Skin epidermis (tissue), 12 donors: Measurements from ENCODE around the gene TAOK1.

Experiments
- H3K27ac ChIP-seq, 21 experiments: fragments of 200-600 bp; sonication (generic) in 11 of 21; one replicate each; pipeline ENCODE4 v1.5.0; 2020; ENCODE audit warnings: mild to moderate bottlenecking in 3 of 21, inconsistent platforms in 2 of 21, moderate library complexity in 2 of 21
- H3K4me3 ChIP-seq, 7 experiments: fragments of 200-600 bp; sonication (generic) in 2 of 7; one replicate each; pipeline ENCODE4 v1.5.0; 2020; ENCODE audit warnings: inconsistent platforms in 2 of 7, mild to moderate bottlenecking in 2 of 7, moderate library complexity in 1 of 7

Gene TAOK1

GRCh38 chr17:29577001-29577370 is 186.8 kb downstream of the TAOK1 start:
- no peak overlapping the region for H3K4me3 ChIP-seq
- H3K27ac ChIP-seq = peak overlapping the region in 7 of 21 experiments; percentile 0 to 54 (median 17)

- no peak overlapping the region for H3K4me3 ChIP-seq
- peak overlapping the region in 9 of 21 experiments; percentile 0 to 54 (median 17) for H3K27ac ChIP-seq
These were observed 187.4 kb downstream of the TAOK1 start for GRCh38 chr17:29577385-29578211.

- Histone ChIP-seq H3K27ac (peak overlapping the region in 1 of 21 experiments; percentile 6), H3K4me3 (no peak overlapping the region)
These were observed 188.7 kb downstream of the TAOK1 start for GRCh38 chr17:29578626-29579485.

DNA sequence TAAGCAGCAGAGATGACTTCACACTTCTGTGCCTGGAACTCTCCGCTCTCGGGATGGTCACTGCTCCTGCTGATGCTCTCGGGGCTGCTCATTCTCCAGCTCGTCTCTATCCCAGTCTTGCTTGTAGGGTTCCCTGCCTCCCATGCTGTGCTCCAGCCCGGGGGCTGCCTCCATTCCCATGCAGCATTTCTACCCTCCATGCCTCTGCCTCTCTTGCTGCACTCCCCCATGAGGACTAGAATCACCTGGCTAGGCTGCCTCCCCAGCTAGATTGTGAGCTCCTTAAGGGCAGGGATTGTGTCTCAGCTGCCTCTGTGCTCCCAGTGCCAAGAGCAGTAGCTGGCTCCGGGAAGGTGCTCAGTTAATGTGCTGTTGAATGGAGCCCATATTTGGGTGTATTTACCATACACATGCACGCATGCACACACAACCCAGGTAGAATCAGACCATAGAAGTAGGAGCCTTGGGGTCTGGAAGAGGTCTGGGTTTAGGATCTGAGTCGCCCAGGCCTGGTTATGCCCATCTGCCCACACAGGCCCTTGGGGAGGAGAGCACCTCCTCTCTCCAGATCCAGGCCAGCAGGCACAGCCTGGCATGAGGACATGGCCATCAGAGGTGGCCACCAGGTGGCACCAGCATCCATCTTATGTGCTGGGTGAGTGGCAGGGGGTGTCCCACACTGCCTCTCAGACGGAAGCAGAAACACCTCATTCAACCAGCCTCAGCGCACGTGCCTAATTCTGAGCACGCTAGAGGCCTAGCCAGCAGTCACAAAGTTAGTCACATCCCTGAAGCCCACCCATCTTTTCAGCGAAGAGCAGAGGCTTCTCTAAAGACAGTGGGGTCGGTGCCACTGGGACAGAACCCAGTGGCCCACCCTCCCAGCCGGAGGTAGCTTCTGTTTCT is 190.0 kb downstream of the TAOK1 start:
- H3K4me3 ChIP-seq = no peak overlapping the region
- peak overlapping the region in 1 of 21 experiments; percentile 29 for H3K27ac ChIP-seq

GRCh38 chr17:29581583-29582253 is 191.6 kb downstream of the TAOK1 start:
- no peak overlapping the region for H3K4me3 ChIP-seq

GRCh38 chr17:29582254-29582765 is 192.1 kb downstream of the TAOK1 start:
- H3K4me3 ChIP-seq = no peak overlapping the region
- H3K27ac ChIP-seq = peak overlapping the region in 1 of 21 experiments; percentile 16

More at GRCh38 chr17:29581583-29582253, 191.6 kb downstream of the TAOK1 start:
- peak overlapping the region in 5 of 21 experiments; percentile 5 to 39 (median 22) for H3K27ac ChIP-seq

DNA sequence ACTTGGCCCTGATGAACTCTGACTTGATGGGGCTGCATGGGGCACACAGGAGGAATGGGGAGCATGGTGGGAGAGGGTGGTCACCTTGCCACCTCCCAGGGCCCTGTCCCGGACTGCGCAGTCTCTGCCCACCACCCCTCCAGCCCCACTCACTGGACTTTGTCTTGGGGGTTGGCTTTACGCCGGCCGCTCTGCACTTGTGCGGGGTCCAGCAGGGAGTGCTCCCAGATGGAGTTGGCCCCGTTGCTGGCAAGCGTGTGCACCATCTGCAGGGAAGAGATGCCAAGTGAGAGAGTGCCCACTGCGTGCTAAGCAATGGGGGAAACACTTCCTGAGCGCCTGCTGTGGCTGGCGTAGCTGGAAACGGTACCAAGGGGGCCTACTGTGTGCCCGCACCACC is 192.6 kb downstream of the TAOK1 start:
- no peak overlapping the region for H3K27ac ChIP-seq
- no peak overlapping the region for H3K4me3 ChIP-seq

DNA sequence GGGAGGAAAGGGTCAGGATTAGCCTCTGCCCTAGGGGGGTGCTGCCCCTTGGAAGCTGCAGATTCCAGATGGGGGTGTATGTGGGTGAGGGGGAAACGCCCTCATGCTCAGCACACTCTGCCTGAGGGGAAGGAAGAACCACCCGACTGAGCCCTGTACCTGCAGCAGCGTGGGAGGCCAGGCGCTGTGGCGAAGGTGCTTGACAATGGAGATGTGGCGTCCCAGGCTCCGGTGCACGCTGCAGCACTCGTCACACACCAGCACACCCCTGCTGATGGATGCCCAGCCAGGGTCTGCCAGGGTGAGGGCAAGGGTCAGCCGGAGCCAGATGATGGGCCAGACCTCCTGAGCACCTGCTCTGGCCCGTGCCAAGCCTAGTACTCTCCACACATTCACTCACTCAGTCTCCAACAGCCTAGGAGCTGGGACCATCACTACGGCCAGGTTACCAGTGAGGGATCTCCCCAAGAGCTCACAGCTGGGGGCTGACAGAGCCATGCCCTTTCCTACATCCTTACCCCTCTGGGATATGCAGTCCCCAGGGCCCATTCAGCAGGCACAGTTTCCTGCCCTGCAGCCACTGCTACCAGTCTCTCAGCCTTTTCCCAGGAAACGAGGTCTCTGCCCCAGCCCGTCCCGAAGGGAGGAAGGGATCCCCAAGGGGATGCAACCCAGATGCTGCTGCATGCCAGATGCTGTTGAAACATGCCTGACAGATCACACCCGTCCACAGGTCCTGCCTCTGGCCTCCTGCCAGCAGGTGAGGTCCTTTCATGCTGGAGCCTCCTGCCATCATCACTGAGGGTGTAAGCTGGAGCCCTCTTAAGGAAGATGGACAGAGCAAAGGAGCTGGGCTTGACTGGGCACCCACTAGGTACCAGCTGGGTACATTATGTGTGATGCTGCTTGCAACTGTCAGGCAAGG is 193.4 kb downstream of the TAOK1 start:
- H3K27ac ChIP-seq = peak overlapping the region in 13 of 21 experiments; percentile 1 to 75 (median 51)
- H3K4me3 ChIP-seq = no peak overlapping the region

GRCh38 chr17:29584452-29585079 is 194.4 kb downstream of the TAOK1 start:
- peak overlapping the region in 19 of 21 experiments; percentile 3 to 75 (median 59) for H3K27ac ChIP-seq
- no peak overlapping the region for H3K4me3 ChIP-seq

GRCh38 chr17:29585080-29585751 is 195.1 kb downstream of the TAOK1 start:
- peak overlapping the region in 2 of 7 experiments; percentile 3 to 8 for H3K4me3 ChIP-seq
- H3K27ac ChIP-seq = peak overlapping the region in 18 of 21 experiments; percentile 3 to 75 (median 59)

DNA sequence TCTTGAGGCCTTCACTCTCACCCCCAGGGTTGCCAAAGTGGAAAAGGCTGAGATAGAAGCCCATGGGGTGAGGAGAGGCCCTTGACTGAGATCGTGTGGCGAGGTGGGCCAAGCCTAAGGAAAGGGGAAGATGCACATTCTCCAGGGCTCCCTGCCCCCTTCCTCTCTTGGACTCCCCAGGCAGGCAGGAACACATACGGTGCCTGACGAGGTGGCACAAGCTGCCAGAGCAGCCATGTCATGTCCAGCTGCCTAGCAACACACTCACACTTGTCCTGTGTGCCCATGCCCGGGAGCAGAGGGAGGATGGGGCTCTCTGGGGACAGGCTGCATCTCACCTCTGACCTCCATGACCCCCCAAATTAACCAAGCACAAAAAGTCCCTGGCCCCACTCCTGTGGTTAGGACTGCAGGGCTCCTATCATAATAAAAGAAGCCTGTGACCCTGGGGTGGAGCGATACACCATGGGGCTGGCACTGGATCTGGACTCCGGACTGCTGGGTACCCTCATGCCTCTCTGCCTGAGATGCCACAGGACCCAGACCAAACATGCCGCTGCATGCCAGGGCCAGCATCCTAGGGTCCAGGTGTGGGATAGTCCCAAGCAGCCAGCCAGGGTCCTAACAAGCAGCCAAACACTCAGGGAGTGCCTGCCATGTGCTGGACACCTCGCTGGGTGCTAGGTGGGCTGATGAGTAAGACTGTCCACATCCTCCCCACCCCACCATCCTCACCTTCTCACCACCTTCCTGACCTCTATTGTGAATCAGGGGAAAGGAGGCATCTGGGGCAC is 196.7 kb downstream of the TAOK1 start:
- Histone ChIP-seq H3K4me3 (no peak overlapping the region), H3K27ac (peak overlapping the region in 12 of 21 experiments; percentile 0 to 88 (median 78))

- peak overlapping the region in 14 of 21 experiments; percentile 43 to 88 (median 80) for H3K27ac ChIP-seq
- H3K4me3 ChIP-seq = peak overlapping the region in 4 of 7 experiments; percentile 50 to 80 (median 75)
These were observed 197.4 kb downstream of the TAOK1 start for GRCh38 chr17:29587591-29587990.

DNA sequence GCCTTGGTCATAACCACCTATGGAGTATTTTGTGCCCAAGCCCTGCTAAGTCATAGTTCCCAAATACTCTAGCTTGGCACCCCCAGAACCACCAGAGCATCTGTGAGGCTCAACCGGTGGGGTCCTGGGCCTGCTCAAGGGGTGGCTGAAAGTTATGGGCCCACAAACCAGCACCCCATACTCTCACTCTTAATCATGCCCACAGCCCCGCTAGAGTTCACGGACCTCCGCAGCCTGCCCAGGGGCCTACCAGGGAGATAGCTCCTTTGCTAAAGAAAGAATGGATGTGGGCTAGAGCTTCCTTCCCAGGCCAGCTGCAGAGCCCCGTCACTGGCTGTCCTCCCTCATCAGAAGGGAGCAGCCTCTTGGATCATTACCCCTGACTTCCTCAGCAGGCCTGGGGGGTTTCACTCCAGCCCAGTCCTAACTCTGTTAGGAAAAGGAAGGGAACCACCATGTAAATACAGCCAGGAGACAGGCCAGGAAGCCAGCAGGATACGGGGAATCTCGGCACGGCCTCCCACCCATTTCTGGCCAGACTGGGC is 197.9 kb downstream of the TAOK1 start:
- H3K27ac ChIP-seq = peak overlapping the region in 20 of 21 experiments; percentile 12 to 88 (median 80)

GRCh38 chr17:29588562-29589411 is 198.6 kb downstream of the TAOK1 start:
- peak overlapping the region in 20 of 21 experiments; percentile 12 to 88 (median 80) for H3K27ac ChIP-seq
- H3K4me3 ChIP-seq = peak overlapping the region; percentile 50 to 80 (median 73)

More for the DNA sequence above, 197.9 kb downstream of the TAOK1 start:
- H3K4me3 ChIP-seq = peak overlapping the region; percentile 50 to 80 (median 73)
